Measurements from ENCODE around the gene NR1D2. TPM values are rescaled to one million over a fixed set of nuclear protein-coding genes. Genes with fewer than 3 reads are reported as not detected.

The NR1D2 gene
- total RNA-seq, result 6.8 and 10.1 TPM in 2 replicates

DNA sequence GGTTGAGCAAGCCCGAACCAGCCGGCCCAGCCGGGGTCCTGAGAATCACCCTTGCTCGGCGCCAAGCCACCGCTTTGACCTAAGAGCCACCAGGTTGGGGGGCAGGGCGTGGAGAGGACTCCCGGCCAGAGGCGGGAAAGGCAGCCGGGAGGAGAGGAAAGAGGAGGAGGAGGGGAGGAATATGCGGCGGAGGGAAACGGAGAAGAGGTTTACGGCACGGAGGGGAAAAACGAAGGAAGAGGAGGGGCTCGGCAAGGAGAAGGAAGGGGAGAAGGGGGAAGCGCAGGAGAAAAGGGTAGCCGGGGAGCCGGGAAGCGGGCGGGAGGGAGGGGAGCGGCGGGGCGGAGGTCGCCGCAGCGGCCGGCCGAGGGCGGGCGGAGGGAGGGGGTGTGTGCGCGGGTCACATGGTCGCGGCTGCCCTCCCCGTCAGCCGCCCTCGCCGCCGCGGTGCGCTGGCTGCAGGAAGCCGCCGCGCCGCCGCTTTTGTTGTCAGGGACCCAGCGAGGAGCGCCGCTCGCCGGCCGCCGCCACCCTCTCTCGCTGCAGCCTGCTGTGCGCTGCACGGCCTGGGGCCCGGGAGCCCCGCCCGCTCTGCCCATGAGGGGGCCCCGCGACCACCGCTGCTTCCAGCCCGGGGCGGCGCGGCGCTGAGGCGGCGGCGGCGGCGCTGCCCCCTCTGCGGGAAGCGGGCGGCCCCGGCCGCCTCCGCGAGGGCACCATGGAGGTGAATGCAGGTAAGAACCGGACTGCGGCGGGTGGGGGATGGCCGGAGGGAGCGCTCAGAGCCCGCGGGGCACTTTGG lies at the start of gene NR1D2:
NR1D2 (plus strand) TSS at position 426 of the 802 bp plus-strand sequence; CDS start at position 719, 293 bp downstream.

DNA sequence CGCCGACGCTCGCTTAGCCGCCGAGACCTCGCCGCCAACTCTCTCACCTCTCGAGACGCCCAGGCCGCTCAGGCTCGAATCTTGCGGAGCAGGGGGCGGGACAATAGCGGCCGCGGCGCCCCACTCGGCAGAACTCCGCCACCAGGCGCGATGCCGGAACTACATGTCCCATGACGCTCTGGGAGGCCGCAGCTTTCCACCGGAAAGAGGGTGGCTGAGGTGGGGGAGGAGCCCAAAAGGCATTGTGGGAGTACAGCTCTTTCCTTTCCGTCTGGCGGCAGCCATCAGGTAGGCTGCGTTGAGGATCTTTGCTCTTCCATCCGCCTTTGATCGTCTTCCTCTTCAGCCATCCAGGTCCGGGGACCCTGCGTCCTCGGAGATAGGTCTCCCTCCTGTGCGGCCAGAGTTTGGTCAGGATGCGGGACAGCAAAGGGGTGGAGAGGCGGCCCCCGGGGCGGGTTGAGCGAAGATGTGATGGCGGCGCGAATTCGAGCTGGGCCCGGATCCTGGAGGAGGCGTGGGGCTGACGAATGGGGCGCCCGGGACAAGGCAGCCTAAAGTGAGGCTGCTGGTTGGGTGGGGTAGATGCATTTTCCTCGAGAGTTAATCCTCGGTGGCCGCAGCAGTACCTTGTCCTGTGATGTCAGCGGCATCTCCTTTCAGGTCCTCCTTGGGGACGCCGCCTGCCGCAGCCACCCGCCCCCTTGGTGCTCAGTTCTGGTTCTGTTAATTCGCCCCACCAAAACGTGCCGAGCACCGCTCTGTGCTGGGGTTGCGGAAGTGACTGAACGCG lies 28.0 kb upstream of the NR1D2 start, which contains the start of the genes NKIRAS1 and RPL15:
NKIRAS1 (minus strand) TSS at position 105 of the 793 bp plus-strand sequence. CDS start 6,086 bp downstream, outside the sequence.
RPL15 (plus strand) TSS at position 247 of the 793 bp plus-strand sequence. CDS start 728 bp downstream, outside the sequence.

Other genes with a start within 250 kb of the NR1D2 start
- 61.5 and 80.2 TPM in 2 replicates for gene UBE2E1, start 139.3 kb upstream of the NR1D2 start, total RNA-seq
- 5.3 and 7.5 TPM in 2 replicates for gene NKIRAS1, start 28.3 kb upstream of the NR1D2 start, total RNA-seq
- gene RPL15, start 28.2 kb upstream of the NR1D2 start, total RNA-seq, result 3,895 and 5,262 TPM in 2 replicates